NCI-H460 (cell line): ENCODE results near the gene DAAM2. TPM values are rescaled to one million over a fixed set of nuclear protein-coding genes. Genes with fewer than 3 reads are reported as not detected.

Experiments used
- DNase-seq: peaks from one replicate; pipeline ENCODE4 v3.0.0-alpha.2; 2016; ENCODE audit warnings: low read depth; ENCODE audit errors: extremely low read depth
- total RNA-seq: library from RNA; depleted of rRNA; stranded (reverse); fragments of >200 nt; shearing (Covaris generic); gene quantifications from 2 replicates; pipeline ENCODE4 v1.2.3, GENCODE V29; 2014

The DAAM2 gene
- total RNA-seq, 1 experiment from 2014 or later: not detected

DNA sequence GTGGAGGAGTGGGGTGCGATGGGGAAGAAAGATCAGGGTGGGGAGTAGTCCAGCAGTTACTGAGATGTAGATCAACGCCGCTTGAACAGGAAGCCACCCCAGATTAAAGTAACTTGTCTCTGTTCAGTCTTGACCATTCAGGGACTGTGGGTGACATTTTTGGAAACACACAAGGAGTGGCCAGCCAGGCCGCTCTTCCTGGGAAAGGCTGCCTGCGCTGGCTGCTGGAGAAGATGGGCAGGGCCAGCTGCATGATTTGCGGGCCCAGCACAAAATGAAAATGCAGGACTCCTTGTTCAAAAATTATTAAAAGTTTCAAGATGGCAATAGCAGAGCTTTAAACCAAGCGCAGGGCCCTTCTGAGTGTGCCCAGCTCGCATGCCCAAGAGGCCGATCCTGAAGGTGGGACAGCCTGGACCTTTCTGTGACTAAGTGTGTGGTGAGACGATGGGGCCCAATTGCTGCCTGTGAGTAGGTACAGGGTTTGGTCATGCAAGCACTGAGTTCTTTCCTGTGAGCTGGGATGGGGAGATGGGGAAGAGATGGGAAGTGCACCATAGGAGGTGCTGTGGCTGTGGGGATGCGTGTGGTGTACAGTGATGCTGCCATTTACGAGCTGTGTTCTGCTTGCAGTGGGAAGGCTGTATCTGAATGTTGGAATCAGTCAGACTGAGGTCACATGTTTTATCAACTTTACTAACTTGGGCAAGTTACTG, 51.3 kb downstream of the DAAM2 start:
- no peak for DNase-seq

DNA sequence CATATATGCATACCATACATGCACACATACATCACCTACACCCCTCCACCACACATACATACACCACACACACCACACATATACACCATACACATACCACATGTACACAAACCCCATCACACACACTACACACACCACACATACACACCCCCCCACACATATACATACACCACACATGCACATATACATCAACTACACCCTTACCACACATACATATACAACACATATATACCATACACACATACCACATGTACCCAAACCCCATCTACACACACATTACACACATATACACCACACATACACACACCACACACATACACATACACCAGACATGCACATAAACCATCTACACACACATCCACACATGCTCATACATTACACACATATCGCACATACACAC, 52.7 kb downstream of the DAAM2 start:
- DNase-seq: no peak

DNA sequence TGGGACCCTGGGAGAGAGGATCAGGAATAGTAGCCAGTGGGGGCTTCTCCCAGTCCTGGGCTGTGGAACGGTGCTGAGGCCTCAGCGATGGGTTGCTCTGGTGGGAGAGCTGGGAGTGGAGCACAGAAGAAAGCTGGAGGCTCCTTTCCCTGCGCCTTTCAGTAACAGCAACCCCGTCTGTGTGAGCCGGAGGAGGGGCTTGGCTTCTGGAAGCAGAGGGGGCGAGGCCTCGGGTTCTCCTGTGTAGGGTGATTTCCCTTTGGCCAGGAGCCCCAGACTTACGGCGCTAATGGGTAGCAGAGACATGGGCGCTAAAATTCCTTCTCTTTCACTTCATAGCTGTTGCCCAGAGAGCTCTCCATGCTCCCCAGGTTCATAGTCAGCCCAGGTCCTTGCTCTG, 55.0 kb downstream of the DAAM2 start:
- no peak for DNase-seq

DNA sequence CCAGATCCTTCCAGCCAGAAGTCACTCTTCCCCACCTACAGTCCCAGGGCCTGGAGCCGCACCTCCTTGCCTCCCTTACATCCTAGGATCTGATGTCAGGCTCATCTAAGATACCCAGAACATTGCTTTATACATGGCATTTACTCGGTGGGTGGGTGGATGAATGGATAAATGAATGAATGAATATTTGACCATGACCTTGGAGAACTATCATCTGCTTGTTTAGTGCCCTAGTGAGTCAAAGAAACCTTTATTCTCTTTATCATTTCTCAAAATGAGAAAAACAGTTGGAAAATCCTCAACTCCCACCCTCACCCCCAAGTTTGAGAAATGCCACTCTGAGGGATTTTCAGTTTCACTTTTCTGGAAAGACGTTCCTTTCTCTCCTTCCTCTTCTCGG, 56.0 kb downstream of the DAAM2 start:
- no peak for DNase-seq

DNA sequence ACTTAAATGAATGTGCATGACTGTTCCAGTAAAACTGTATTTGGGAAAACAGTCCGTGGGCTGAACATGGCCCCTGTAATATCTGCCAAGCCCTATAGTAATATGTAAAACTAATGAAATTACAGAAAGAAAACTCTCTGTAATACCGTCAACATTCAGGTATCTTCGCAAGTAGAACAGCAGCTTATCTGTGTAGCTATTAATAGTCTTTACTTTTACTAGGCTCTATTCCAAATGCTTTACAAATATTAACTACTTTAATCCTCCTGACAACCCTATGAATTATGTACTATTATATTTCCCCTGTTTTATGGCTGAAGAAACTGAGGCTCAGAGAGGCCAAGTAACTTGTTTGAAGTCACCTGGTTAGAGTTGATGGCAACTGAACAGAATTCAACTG, 57.1 kb downstream of the DAAM2 start:
- DNase-seq: no peak

DNA sequence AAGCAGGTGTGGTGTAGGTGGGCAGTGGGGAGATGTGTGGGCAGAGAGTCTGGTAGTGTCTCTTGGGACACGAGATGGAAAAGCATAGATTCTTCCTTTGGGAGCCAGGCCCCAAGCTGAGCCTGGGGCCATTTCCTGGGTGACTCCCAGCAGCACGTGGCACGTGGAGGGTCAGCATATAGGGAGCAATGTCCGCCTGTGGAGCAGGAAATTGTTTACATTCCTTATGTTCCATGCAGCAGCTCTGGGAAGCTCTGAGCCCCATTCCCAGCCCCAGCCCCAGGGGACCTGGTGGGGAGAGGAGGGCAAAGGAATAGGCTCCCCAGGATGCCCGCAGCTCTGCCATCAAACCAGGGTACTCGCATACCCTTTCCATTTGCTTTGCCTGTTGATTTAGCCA, 57.6 kb downstream of the DAAM2 start:
- DNase-seq: no peak

DNA sequence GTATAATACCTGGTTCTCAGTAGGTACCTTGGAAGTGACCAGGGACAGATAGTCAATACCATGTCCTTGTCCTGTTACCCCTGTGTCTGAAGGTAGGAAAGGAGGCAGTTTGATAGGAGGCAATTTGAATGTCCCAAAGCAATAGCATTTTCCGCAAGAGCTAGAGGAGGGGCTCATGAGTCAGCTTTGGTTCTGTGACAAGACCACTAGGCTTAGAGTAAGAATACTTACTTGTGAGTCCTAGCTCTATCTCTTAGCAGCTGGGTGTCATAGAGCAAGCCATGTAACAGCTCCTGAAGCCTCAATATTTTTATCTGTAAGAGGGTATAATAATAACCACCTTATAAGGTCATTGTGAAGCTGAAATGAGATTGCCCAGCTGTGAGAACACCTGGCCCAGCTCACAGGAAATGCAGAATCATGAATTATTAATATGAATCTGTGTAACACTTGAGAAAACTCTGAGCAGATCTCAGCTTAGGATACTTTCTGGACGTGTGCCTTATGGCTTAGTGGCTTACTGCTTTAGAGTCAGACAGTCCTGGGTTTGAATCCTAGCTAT, 58.6 kb downstream of the DAAM2 start:
- DNase-seq: no peak

DNA sequence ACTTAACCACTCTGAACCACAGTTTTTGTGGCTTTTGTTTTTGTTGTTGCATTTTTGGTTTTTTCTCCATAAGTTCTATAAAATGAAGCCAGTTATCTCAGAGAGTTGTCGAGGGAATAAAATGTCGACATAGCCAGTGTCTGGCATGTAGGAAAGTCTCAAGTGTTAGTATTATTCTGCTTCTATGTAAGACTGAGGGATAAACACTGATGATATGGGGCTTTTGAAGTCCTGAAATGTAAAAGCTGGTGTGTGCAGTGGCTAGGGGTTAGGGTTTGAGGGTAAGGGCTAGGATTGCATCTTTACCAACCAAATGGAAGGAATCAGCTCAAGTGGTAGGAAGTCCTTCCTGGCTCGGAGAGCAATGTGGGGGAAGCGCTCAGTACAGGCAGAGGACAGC, 59.2 kb downstream of the DAAM2 start:
- DNase-seq: no peak

DNA sequence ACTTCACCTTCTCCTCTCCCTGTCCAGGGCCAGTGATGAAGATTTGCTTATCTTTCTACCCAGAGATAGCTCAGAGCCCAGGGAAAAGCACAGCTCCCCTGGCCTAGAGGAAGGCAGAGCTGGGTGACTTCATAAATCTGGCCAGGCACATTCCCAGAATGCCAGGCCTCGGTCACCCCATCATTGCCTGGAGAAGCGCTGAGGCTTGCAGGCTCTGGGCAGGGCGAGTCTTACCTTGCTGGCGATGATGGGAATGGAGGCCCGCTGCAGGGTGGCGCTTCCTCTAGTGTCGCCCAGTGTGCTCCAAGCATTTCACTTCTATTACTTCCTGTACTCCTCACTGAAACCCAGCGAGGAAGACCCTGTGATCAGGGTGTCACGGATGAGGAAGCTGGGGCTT, 60.1 kb downstream of the DAAM2 start:
- DNase-seq: no peak

DNA sequence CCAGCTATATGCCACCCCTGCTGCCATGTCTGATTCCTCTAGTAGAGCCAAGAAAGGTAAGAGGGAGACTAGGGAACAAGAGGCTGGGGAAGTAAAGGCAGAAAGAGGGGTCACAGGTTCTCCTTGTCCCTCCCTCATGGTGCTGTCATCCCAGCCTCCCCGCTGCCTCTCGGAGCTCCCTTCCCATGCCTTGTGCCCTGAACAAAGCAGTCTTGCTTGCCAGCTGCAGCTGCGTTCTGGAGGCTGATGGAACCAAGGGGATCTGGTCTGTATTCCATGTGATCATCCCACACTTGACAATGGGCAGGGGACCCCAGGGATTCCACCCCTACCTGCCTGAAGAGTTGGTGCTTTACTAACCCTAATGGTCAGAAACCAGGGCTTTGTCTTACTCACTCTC, 61.4 kb downstream of the DAAM2 start:
- no peak for DNase-seq

DNA sequence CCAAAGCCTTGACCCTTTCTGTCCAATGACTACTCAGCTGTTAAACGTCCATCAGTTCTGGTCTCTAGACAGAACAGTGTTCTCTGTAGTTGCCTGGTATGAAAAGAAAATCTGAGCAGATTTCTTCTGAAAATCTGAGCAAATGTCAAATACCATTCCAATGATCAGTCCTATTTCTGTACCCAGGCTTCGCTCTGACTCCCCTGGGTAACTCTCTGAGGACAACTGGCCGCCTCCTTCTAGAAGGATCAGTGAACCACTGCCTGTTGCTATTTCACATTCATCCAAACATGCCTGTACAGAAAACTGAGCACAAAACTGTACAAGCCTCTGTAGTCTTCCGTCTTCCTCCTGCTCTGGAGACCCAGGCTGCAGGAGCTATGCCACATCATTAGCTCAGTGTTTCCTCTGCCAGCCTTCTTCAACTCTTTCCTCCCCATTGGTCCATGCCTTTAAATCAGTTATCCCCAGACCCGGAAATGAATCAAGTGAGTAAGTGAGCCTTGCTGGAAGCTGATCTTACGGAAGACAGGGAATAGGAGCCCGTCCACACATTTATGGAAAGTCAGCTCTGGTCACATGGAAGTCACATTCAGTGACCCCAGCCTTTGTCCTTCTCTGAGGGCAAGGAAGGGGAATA, 63.3 kb downstream of the DAAM2 start:
- no peak for DNase-seq

DNA sequence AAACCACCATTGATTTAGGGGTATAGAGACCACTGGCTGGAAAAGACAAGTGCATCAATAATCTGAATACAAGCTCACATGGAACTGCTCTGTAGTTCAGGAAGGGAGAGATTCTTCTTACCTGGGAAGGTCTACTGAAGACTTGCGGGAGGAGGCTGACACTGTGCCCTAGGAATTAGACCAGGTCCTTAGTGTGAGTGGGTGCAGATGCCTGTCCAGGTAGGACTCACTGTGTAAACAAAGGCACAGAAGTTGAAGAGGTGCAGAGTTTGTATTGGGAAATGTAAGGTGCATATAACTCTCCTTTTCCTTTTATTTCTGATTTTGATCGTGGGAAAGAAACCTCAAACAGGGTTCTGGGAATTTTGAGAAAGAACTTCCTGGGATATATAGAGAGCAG, 66.8 kb downstream of the DAAM2 start:
- no peak for DNase-seq

DNA sequence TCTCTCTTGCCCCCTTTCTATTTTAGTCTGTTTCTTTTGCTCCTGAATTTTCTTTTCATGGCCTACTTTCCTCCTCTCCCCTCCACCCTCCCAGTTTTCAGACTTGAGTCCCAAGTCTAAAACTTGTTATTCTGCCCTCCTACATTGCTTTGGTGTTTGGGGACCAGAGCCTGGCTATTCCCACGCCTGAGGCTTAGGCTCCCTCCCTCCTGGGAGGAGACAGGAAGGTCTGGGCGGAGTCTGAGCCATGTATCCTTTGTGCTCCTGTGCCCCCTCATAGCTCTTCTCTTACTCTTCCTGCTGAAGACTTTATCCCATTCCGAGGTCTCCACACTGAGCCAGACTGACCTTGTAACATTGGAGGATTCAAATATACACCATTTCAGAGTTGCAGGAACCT, 69.5 kb downstream of the DAAM2 start:
- DNase-seq: no peak

DNA sequence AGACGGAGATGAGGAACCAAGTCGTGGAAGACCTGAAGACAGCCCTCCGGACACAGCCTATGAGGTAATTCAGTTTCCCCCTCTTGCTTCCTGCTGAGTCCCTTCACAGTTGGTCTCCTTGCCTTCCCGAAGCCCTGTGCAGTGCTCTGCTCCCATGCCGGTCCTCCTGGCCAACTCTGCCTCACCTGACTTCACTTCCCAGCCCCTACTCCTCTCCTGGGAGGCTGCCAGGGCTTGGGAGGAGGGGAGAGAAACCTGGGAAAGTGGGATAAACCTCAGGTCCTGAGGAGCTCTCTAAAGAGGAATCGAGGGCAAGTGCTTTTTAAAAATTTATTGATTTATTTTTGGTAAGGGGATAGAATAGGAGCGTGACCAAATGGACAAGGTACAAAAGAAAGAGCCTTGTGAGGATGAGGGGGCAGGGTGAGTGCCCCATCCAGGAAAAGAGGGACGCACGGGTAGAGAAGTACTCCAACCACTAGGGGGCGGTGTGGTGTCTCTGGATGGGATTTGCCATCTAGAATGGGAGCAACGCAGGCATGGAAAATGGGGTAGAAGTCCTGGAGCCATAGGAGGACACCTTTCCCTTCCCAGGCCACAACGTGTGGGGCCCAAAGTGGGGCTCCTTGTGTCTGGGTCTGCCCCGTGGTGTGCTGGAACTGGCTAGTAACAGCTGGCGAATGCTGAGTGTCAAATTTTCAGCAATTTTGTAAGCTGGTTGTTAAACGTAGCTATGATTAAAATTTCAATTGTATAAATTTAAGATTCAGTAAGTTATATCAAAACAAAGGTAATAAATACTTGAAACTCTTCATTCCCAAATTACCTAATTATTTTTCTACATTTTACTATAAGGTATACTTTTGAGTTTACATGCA, 73.1 kb downstream of the DAAM2 start:
- DNase-seq: peak; percentile 40

DNA sequence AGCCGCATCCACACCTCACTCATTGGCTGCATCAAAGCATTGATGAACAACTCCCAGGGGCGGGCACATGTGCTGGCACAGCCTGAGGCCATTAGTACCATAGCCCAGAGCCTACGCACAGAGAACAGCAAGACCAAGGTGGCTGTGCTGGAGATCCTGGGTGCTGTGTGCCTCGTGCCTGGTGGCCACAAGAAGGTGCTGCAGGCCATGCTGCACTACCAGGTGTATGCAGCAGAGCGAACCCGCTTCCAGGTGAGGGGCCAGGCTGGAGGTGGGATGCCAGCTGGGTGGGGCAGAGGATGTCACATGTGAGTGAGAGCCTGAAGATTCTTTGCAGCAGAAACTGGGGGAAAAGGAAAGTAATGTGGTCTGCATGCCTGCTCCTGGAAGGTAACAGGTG, 75.4 kb downstream of the DAAM2 start:
- no peak for DNase-seq

DNA sequence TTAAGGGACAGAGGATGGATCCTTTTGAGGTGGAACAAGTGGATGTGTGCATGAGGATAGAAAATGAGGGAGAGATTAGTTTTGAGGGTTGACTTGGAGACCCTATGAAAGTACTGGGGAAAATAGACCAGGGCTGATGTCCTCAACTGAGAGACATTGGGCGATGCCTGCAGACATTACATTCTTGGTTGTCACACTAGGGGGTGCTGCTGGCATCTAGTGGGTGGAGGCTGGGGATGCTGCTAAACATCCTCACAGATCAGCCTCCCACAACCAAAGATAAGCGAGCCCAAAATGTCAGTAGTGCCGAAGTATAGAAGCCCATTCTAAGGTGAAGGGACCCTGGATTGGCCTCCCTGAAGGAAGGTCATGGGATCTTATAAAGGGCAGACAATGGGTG, 78.8 kb downstream of the DAAM2 start:
- no peak for DNase-seq

DNA sequence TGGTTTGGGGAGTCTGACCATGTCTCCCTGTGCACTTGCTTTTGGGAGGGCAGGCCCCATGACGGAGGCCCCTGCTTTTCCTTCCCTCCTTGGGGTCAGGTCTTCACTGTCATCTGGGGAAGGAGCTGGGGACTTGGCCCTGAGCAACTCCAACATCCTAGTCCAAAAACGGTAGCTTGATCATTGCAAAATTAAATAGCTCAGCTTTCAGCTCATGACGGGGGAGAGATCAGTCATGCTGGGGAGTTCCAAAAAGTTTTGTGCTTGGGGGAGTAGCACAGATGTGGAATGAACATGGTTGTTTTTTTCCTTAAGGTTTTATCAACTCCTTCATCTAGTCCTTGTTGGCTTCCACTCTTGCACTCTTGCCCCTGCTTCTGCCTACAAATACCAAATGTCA, 81.3 kb downstream of the DAAM2 start:
- DNase-seq: no peak

DNA sequence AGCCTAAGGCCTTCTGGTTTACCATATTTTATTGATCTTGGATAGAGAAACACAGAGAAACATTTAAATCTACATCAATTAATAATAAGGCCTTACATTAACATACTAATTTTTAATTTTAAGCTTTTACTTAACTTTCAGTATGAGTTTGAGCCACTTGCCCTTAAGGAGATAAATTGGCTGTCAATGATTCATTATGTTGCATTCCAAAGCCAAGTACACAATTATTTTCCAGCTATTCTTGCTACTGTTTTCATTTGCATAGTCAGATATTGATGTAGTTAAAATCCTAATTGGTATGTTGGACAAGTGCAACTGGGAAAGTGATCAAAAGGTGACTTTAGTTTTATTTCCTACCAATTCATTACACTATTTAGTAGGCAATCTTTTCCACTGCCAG, 83.9 kb downstream of the DAAM2 start:
- no peak for DNase-seq

DNA sequence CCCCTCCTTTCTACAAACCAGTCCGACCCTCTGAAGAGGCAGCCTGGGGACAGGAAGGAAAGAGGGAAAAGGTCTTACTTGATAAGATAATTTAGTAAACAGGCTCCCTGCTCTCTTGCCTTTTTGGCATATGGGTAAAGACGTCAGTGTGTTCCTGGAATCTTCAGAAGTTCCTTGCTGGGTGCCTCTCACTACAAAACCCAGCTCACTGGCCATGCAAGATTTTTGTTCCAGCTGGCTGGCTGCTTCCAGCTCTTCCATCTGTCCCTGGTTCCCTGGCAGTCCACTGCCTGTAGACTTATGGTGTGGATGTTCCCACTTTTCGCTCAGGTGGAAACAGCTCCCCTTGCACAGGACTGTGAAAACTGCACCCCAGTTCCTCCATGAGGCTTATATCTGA, 84.7 kb downstream of the DAAM2 start:
- no peak for DNase-seq

DNA sequence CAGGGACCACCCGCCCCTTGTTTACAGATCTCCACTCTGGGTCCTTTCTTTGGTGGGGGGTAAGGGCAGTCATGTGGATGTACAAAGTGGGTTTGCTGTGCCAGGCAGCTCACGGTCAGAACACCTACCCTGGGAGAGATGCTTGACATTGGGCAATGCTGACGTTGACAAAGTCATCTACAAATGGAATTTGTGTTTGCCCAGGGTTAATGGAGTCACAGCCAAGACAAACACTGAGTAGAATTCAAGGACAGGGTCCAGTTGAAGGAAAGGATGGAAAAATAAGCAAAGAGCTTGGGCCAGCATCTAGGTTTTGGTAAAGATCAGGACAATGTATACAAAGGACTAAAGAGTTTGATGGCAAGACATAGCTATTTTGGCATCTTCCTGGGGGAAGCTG, 87.4 kb downstream of the DAAM2 start:
- no peak for DNase-seq

DNA sequence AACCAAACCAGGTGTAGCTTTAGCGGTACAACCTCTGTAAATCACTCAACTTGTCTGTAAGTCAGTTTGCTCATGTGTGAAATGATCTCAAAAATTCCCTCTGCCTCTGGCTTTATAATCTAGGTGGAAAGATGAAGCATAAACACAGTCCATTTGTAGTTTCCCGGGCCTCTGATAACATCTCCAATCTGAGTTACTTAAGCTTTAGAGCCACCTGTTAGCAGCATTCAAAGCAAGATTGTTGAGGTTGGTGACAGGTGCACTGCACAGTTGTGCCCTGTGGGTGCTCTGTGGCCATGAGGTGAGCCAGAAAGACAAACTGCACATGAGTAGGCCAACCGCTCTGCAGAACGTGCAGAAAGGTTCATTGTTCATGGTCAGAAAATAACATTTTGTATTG, 88.4 kb downstream of the DAAM2 start:
- no peak for DNase-seq
